Parathyroid adenoma (tissue), 2 donors: ENCODE measurements around the gene ANGPTL7.

Source experiments
- H2AFZ ChIP-seq: fragments of 300-600 bp; sonication (generic); one replicate; pipeline ENCODE4 v1.7.0; 2017; ENCODE audit warnings: antibody characterized with exemption, mild to moderate bottlenecking
- H3K27ac ChIP-seq: fragments of 300-600 bp; sonication (generic); one replicate; pipeline ENCODE4 v1.7.0; 2017
- H3K27me3 ChIP-seq: fragments of 300-600 bp; sonication (generic); one replicate; pipeline ENCODE4 v1.7.0; 2017; ENCODE audit warnings: low read length; ENCODE audit not compliant: control insufficient read depth, insufficient read depth
- H3K36me3 ChIP-seq: fragments of 300-600 bp; sonication (generic); one replicate; pipeline ENCODE4 v1.7.0; 2017; ENCODE audit warnings: low read length; ENCODE audit not compliant: control insufficient read depth, insufficient read depth
- H3K4me1 ChIP-seq: fragments of 300-600 bp; sonication (generic); one replicate; pipeline ENCODE4 v1.7.0; 2017; ENCODE audit warnings: control low read depth
- H3K4me2 ChIP-seq: fragments of 300-600 bp; sonication (generic); one replicate; pipeline ENCODE4 v1.7.0; 2017; ENCODE audit warnings: low read length
- H3K4me3 ChIP-seq: fragments of 300-600 bp; sonication (generic); one replicate; pipeline ENCODE4 v1.7.0; 2017; ENCODE audit warnings: low read depth, low read length
- H3K79me2 ChIP-seq: fragments of 300-600 bp; sonication (generic); one replicate; pipeline ENCODE4 v1.7.0; 2017; ENCODE audit warnings: control low read depth
- H3K9ac ChIP-seq: fragments of 300-600 bp; sonication (generic); one replicate; pipeline ENCODE4 v1.7.0; 2017; ENCODE audit warnings: mild to moderate bottlenecking
- H3K9me3 ChIP-seq: fragments of 300-600 bp; sonication (generic); one replicate; pipeline ENCODE4 v1.7.0; 2017; ENCODE audit warnings: low read length; ENCODE audit not compliant: control insufficient read depth
- TF ChIP-seq, protein P1 (sequence below): fragments of 300-600 bp; sonication (generic); IDR thresholded peaks from one replicate; pipeline ENCODE4 v1.7.0; 2017; ENCODE audit warnings: antibody characterized with exemption, mild to moderate bottlenecking
- donor health status: primary hyperparathyroidism.

ANGPTL7 gene

GRCh38 chr1:11216074-11216473, 26.9 kb downstream of the ANGPTL7 start:
- H3K27ac ChIP-seq, result no peak overlapping the region
- no peaks in the 10 kb centered on the region for H3K9me3 ChIP-seq
- no peak overlapping the region for H3K9ac ChIP-seq
- no peaks in the 10 kb centered on the region for H3K27me3 ChIP-seq
- no peak overlapping the region for H2AFZ ChIP-seq
- H3K4me1 ChIP-seq, result no peaks in the 10 kb centered on the region
- H3K36me3 ChIP-seq, result no peaks in the 10 kb centered on the region
- no peak overlapping the region for H3K4me2 ChIP-seq
- TF ChIP-seq, protein P1, sequence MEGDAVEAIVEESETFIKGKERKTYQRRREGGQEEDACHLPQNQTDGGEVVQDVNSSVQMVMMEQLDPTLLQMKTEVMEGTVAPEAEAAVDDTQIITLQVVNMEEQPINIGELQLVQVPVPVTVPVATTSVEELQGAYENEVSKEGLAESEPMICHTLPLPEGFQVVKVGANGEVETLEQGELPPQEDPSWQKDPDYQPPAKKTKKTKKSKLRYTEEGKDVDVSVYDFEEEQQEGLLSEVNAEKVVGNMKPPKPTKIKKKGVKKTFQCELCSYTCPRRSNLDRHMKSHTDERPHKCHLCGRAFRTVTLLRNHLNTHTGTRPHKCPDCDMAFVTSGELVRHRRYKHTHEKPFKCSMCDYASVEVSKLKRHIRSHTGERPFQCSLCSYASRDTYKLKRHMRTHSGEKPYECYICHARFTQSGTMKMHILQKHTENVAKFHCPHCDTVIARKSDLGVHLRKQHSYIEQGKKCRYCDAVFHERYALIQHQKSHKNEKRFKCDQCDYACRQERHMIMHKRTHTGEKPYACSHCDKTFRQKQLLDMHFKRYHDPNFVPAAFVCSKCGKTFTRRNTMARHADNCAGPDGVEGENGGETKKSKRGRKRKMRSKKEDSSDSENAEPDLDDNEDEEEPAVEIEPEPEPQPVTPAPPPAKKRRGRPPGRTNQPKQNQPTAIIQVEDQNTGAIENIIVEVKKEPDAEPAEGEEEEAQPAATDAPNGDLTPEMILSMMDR, result no peak
- no peak overlapping the region for H3K4me3 ChIP-seq
- H3K79me2 ChIP-seq, result no peaks in the 10 kb centered on the region

- Histone ChIP-seq H3K4me2 (no peak overlapping the region), H3K9me3 (no peaks in the 10 kb centered on the region), H3K27me3 (no peaks in the 10 kb centered on the region), H3K27ac (no peak overlapping the region), H3K4me3 (no peak overlapping the region), H3K79me2 (no peaks in the 10 kb centered on the region), H3K36me3 (no peaks in the 10 kb centered on the region), H3K9ac (no peak overlapping the region), H3K4me1 (no peaks in the 10 kb centered on the region), H2AFZ (no peak overlapping the region)
- TF ChIP-seq, protein P1, result no peak
Measured at GRCh38 chr1:11227106-11228077, 38.2 kb downstream of the ANGPTL7 start.

- Histone ChIP-seq H3K4me1 (no peaks in the 10 kb centered on the region), H3K79me2 (no peaks in the 10 kb centered on the region), H3K27me3 (no peaks in the 10 kb centered on the region), H3K9ac (no peak overlapping the region), H3K9me3 (no peaks in the 10 kb centered on the region), H3K36me3 (no peaks in the 10 kb centered on the region), H2AFZ (no peak overlapping the region), H3K27ac (no peak overlapping the region), H3K4me3 (no peak overlapping the region), H3K4me2 (no peak overlapping the region)
- TF ChIP-seq, protein P1, result no peak
Measured at GRCh38 chr1:11229203-11229602, 40.0 kb downstream of the ANGPTL7 start.

GRCh38 chr1:11233208-11233607, 44.1 kb downstream of the ANGPTL7 start:
- Histone ChIP-seq H3K9me3 (no peaks in the 10 kb centered on the region), H3K9ac (no peak overlapping the region), H3K36me3 (no peaks in the 10 kb centered on the region), H3K4me3 (no peak overlapping the region), H3K79me2 (no peaks in the 10 kb centered on the region), H2AFZ (no peak overlapping the region), H3K4me1 (no peaks in the 10 kb centered on the region), H3K27ac (no peak overlapping the region), H3K27me3 (no peaks in the 10 kb centered on the region), H3K4me2 (no peak overlapping the region)
- TF ChIP-seq, protein P1, result no peak
